GM23338 (cell line): ENCODE results near the gene RCOR1. TPM values are rescaled to one million over a fixed set of nuclear protein-coding genes. Genes with fewer than 3 reads are reported as not detected.

ENCODE experiments used
- ATAC-seq: fragments of 200-7000 bp; cut with Tn5 transposase; 3 replicates; pipeline ENCODE4 v1.9.1; 2020
- DNase-seq: peaks from one replicate; pipeline ENCODE4 v3.0.0-alpha.2; 2015; ENCODE audit warnings: low spot score
- H2AFZ ChIP-seq: fragments of 200-600 bp; sonication (generic); 2 replicates; pipeline ENCODE4 v1.8.0; 2016; ENCODE audit warnings: antibody characterized with exemption, mild to moderate bottlenecking, moderate library complexity
- H3F3A ChIP-seq: fragments of 200-600 bp; sonication (generic); replicated peaks from 2 replicates; pipeline ENCODE4 v1.8.0; 2017; ENCODE audit warnings: antibody characterized with exemption, mixed run types, low read depth
- H3K27ac ChIP-seq: fragments of 200-600 bp; sonication (generic); 2 replicates; pipeline ENCODE4 v1.6.1; 2016; ENCODE audit warnings: low read depth
- H3K27me3 ChIP-seq: fragments of 200-600 bp; sonication (generic); 2 replicates; pipeline ENCODE4 v1.8.0; 2016; ENCODE audit warnings: mild to moderate bottlenecking, mixed run types, moderate library complexity; ENCODE audit not compliant: insufficient read depth
- H3K36me3 ChIP-seq: fragments of 200-600 bp; sonication (generic); 2 replicates; pipeline ENCODE4 v1.8.0; 2016; ENCODE audit warnings: mild to moderate bottlenecking; ENCODE audit not compliant: insufficient read depth
- H3K4me1 ChIP-seq: fragments of 200-600 bp; sonication (generic); 2 replicates; pipeline ENCODE4 v1.8.0; 2016; ENCODE audit warnings: mild to moderate bottlenecking, moderate library complexity; ENCODE audit not compliant: insufficient read depth
- H3K4me2 ChIP-seq: fragments of 200-600 bp; sonication (generic); 2 replicates; pipeline ENCODE4 v1.7.1; 2017; ENCODE audit warnings: mixed run types
- H3K4me3 ChIP-seq: fragments of 200-600 bp; sonication (generic); 2 replicates; pipeline ENCODE4 v1.6.1; 2016; ENCODE audit warnings: mixed run types
- H3K79me2 ChIP-seq: fragments of 200-600 bp; sonication (generic); replicated peaks from 2 replicates; pipeline ENCODE4 v1.8.0; 2017; ENCODE audit warnings: mild to moderate bottlenecking; ENCODE audit not compliant: insufficient read depth
- H3K9me2 ChIP-seq: fragments of 200-600 bp; sonication (generic); 2 replicates; pipeline ENCODE4 v1.8.0; 2017; ENCODE audit not compliant: insufficient read depth
- H4K20me1 ChIP-seq: fragments of 200-600 bp; sonication (generic); replicated peaks from 2 replicates; pipeline ENCODE4 v1.8.0; 2017; ENCODE audit warnings: mild to moderate bottlenecking; ENCODE audit not compliant: insufficient read depth
- H3K27ac Mint-ChIP-seq: 2 replicates; pipeline ENCODE4 v1.8.0; 2020; ENCODE audit warnings: inconsistent platforms, mild to moderate bottlenecking, moderate library complexity, mixed read lengths
- H3K27me3 Mint-ChIP-seq: 3 replicates; pipeline ENCODE4 v1.8.0; 2022; ENCODE audit warnings: low read depth, mild to moderate bottlenecking, moderate library complexity, mixed read lengths, inconsistent platforms; ENCODE audit not compliant: insufficient read depth, poor library complexity
- H3K36me3 Mint-ChIP-seq: 3 replicates; pipeline ENCODE4 v1.8.0; 2021; ENCODE audit warnings: low read depth, mild to moderate bottlenecking, inconsistent platforms, moderate library complexity, mixed read lengths
- H3K4me1 Mint-ChIP-seq: 3 replicates; pipeline ENCODE4 v1.8.0; 2020; ENCODE audit warnings: mild to moderate bottlenecking, inconsistent platforms, mixed read lengths
- H3K4me3 Mint-ChIP-seq: 3 replicates; pipeline ENCODE4 v1.8.0; 2021; ENCODE audit warnings: moderate library complexity, mild to moderate bottlenecking, inconsistent platforms, mixed read lengths
- H3K9me3 Mint-ChIP-seq: 3 replicates; pipeline ENCODE4 v1.8.0; 2020; ENCODE audit warnings: moderate library complexity, mild to moderate bottlenecking, inconsistent platforms, mixed read lengths
- CREB1 ChIP-seq: fragments of 250-450 bp; sonication (Bioruptor Pico); IDR thresholded peaks from 2 replicates; pipeline ENCODE4 v1.5.0; 2020; ENCODE audit warnings: low read depth, mild to moderate bottlenecking, moderate library complexity
- CTCF ChIP-seq, 2 experiments: fragments of 200-600 bp in 1 of 2; sonication (generic) in 1 of 2; conservative IDR thresholded peaks; 2 replicates each; pipeline versions ENCODE4 v1.5.1 to v1.6.1; 2016 to 2017; ENCODE audit warnings: antibody characterized with exemption in 2 of 2, low read depth in 2 of 2, mild to moderate bottlenecking in 2 of 2, moderate library complexity in 1 of 2
- EZH2phosphoT487 ChIP-seq: fragments of 200-600 bp; sonication (generic); IDR thresholded peaks from one replicate; pipeline ENCODE4 v1.8.1; 2018; ENCODE audit warnings: antibody characterized with exemption; ENCODE audit not compliant: unreplicated experiment
- JUNB ChIP-seq: IDR thresholded peaks from one replicate; pipeline ENCODE4 v1.6.1; 2016; ENCODE audit warnings: antibody characterized with exemption; ENCODE audit not compliant: unreplicated experiment
- NANOG ChIP-seq: IDR thresholded peaks from 2 replicates; pipeline ENCODE4 v1.6.1; 2016; ENCODE audit warnings: antibody characterized with exemption, borderline replicate concordance
- REST ChIP-seq: IDR thresholded peaks from one replicate; pipeline ENCODE4 v1.6.1; 2018; ENCODE audit warnings: antibody characterized with exemption; ENCODE audit not compliant: unreplicated experiment
- STAT1 ChIP-seq: IDR thresholded peaks from one replicate; pipeline ENCODE4 v1.6.1; 2016; ENCODE audit warnings: antibody characterized with exemption; ENCODE audit not compliant: unreplicated experiment
- ZNF331 ChIP-seq: fragments of 250-450 bp; sonication (Bioruptor Pico); IDR thresholded peaks from 2 replicates; pipeline ENCODE4 v1.5.0; 2020; ENCODE audit warnings: low read depth, mild to moderate bottlenecking, moderate library complexity
- ZNF462 ChIP-seq: fragments of 250-450 bp; sonication (Bioruptor Pico); IDR thresholded peaks from 2 replicates; pipeline ENCODE4 v1.5.0; 2020; ENCODE audit warnings: mild to moderate bottlenecking, moderate library complexity
- polyA plus RNA-seq: library from polyadenylated mRNA; unstranded; fragments of >200 nt; fragmentation: Nextera tagmentation; extraction: Ambion mirVana; gene quantifications from 2 replicates; pipeline ENCODE4 v1.2.1, GENCODE V29; 2016
- total RNA-seq: library from RNA; depleted of rRNA; stranded (reverse); fragments of >200 nt; shearing (Covaris generic); gene quantifications from 2 replicates; pipeline ENCODE4 v1.2.3, GENCODE V29; 2014

Gene RCOR1
- total and polyA plus RNA-seq, 2 experiments from 2014 or later: 7.6 to 26.1 TPM

- no peak overlapping the region for H3K4me3 Mint-ChIP-seq
- peaks cover 3% of the 10 kb centered on the region; the same call in 1 of the 2 replicates for H3K79me2 ChIP-seq
- no peaks in the 10 kb centered on the region for H3K27me3 ChIP-seq
- peaks cover 12% of the 10 kb centered on the region; the same call in 1 of the 2 replicates for H4K20me1 ChIP-seq
- peak overlapping the region; percentile 45 for H3K4me2 ChIP-seq
- 0 out of 2 replicates have a peak overlapping the region, but pooled peaks have one; percentile 64 for H3K27ac ChIP-seq
- H3K4me1 Mint-ChIP-seq: peaks cover 14% of the 10 kb centered on the region; the same call in 2 of the 3 replicates
- H3K36me3 Mint-ChIP-seq: peaks cover 60% of the 10 kb centered on the region
- no peaks in the 10 kb centered on the region for H3K9me2 ChIP-seq
- no peak for DNase-seq
- no peak overlapping the region for H3K4me3 ChIP-seq
- H3F3A ChIP-seq: no peaks in the 10 kb centered on the region
- H3K27ac Mint-ChIP-seq: peak overlapping the region; percentile 14; the same call in 1 of the 2 replicates
- TF ChIP-seq STAT1: no peak
- no peak for TF ChIP-seq EZH2phosphoT487
- TF ChIP-seq CTCF (conservative IDR thresholded peaks at IDR 0.05; ENCODE audit: low read depth in 2 of 2): no peak
- no peak for TF ChIP-seq NANOG
- H3K4me1 ChIP-seq: peaks cover 20% of the 10 kb centered on the region
- no peaks in the 10 kb centered on the region for H3K9me3 Mint-ChIP-seq
- peaks cover 9% of the 10 kb centered on the region; the same call in 1 of the 2 replicates for H3K36me3 ChIP-seq
- no peaks in the 10 kb centered on the region for H3K27me3 Mint-ChIP-seq
- ATAC-seq: peak; percentile 36
- no peak overlapping the region for H2AFZ ChIP-seq
Measured at GRCh38 chr14:102722646-102723045, 130.2 kb downstream of the RCOR1 start.

GRCh38 chr14:102723650-102724049 lies 131.2 kb downstream of the RCOR1 start:
- Mint-ChIP-seq H3K9me3 (no peaks in the 10 kb centered on the region), H3K4me1 (peaks cover 14% of the 10 kb centered on the region), H3K27me3 (no peaks in the 10 kb centered on the region), H3K27ac (no peak overlapping the region), H3K4me3 (no peak overlapping the region), H3K36me3 (peaks cover 60% of the 10 kb centered on the region)
- Histone ChIP-seq H3K4me3 (no peak overlapping the region), H2AFZ (no peak overlapping the region), H3K27me3 (no peaks in the 10 kb centered on the region), H3F3A (no peaks in the 10 kb centered on the region), H3K4me2 (0 out of 2 replicates have a peak overlapping the region, but pooled peaks have one; percentile 45), H3K27ac (peak overlapping the region; percentile 64), H3K79me2 (no peaks in the 10 kb centered on the region), H3K36me3 (peaks cover 9% of the 10 kb centered on the region; the same call in 1 of the 2 replicates), H3K9me2 (no peaks in the 10 kb centered on the region), H4K20me1 (peaks cover 12% of the 10 kb centered on the region; the same call in 1 of the 2 replicates), H3K4me1 (peaks cover 26% of the 10 kb centered on the region)
- ATAC-seq: no peak
- no peak for DNase-seq
- TF ChIP-seq ZNF331 (CRISPR knock-in tag): no peak
- no peak for TF ChIP-seq CREB1 (CRISPR knock-in tag)
- TF ChIP-seq JUNB: no peak
- TF ChIP-seq ZNF462: no peak
- no peak for TF ChIP-seq EZH2phosphoT487
- no peak for TF ChIP-seq REST
